ENCODE data around the gene VSIG4. TPM values are rescaled to one million over a fixed set of nuclear protein-coding genes. Genes with fewer than 3 reads are reported as not detected.

VSIG4 gene
- polyA plus RNA-seq, 1 experiment, result not detected

GRCh38 chrX:66000628-66001272 lies 39.1 kb downstream of the VSIG4 start:
- no peak for DNase-seq (ENCODE audit: low read depth)
- H3K36me3 ChIP-seq (ENCODE audit: control insufficient read depth, insufficient read depth, low read length), result no peaks in the 10 kb centered on the region
- H3K27me3 ChIP-seq (ENCODE audit: control insufficient read depth, insufficient read depth, low read length), result no peaks in the 10 kb centered on the region
- TF ChIP-seq, protein P1, sequence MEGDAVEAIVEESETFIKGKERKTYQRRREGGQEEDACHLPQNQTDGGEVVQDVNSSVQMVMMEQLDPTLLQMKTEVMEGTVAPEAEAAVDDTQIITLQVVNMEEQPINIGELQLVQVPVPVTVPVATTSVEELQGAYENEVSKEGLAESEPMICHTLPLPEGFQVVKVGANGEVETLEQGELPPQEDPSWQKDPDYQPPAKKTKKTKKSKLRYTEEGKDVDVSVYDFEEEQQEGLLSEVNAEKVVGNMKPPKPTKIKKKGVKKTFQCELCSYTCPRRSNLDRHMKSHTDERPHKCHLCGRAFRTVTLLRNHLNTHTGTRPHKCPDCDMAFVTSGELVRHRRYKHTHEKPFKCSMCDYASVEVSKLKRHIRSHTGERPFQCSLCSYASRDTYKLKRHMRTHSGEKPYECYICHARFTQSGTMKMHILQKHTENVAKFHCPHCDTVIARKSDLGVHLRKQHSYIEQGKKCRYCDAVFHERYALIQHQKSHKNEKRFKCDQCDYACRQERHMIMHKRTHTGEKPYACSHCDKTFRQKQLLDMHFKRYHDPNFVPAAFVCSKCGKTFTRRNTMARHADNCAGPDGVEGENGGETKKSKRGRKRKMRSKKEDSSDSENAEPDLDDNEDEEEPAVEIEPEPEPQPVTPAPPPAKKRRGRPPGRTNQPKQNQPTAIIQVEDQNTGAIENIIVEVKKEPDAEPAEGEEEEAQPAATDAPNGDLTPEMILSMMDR (IDR thresholded peaks at IDR 0.05; ENCODE audit: insufficient read depth, low read depth, low read length), result no peak
- ChIA-PET CTCF (no interaction called here), POLR2A (no interaction called here)
- H3K4me3 ChIP-seq (ENCODE audit: low read depth, low read length), result no peak overlapping the region

DNA sequence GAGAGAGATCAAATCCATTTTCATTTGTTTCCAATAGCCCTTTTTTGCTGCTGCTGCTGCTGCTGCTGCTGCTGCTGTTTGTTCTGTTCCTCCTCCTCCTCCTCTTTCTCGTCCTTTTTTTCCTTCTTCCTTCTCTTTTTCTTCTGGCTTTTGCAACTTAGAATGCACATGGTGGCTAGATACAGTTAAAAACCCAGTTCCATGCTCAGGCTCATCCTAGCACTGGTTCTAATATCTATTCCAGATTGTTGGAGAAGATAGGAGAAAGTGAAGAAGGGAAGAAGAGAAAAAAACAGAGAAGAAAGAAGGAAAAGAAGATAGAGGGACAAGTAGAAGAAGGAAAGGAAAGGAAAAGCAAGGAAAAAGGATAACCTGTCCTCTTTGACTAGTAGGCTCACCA lies 39.7 kb downstream of the VSIG4 start:
- Histone ChIP-seq H3K36me3 (ENCODE audit: control insufficient read depth, insufficient read depth, low read length) (no peaks in the 10 kb centered on the region), H3K27me3 (ENCODE audit: control insufficient read depth, insufficient read depth, low read length) (no peaks in the 10 kb centered on the region), H3K4me3 (ENCODE audit: low read depth, low read length) (no peak overlapping the region)
- ChIA-PET POLR2A (no interaction called here), CTCF (no interaction called here)
- no peak for DNase-seq (ENCODE audit: low read depth)
- TF ChIP-seq, protein P1 (IDR thresholded peaks at IDR 0.05; ENCODE audit: insufficient read depth, low read depth, low read length), result no peak

- POLR2A ChIA-PET, result no interaction called here
- H3K4me3 ChIP-seq (ENCODE audit: low read depth, low read length), result no peak overlapping the region
- CTCF ChIA-PET, result no interaction called here
- DNase-seq (ENCODE audit: low read depth), result no peak
- TF ChIP-seq, protein P1 (IDR thresholded peaks at IDR 0.05; ENCODE audit: insufficient read depth, low read depth, low read length), result no peak
- H3K36me3 ChIP-seq (ENCODE audit: control insufficient read depth, insufficient read depth, low read length), result no peaks in the 10 kb centered on the region
- H3K27me3 ChIP-seq (ENCODE audit: control insufficient read depth, insufficient read depth, low read length), result no peaks in the 10 kb centered on the region
Measured at GRCh38 chrX:65999563-66000148, 40.2 kb downstream of the VSIG4 start.

- ChIA-PET CTCF (no interaction called here), POLR2A (no interaction called here)
- no peak for DNase-seq (ENCODE audit: low read depth)
- H3K27me3 ChIP-seq (ENCODE audit: control insufficient read depth, insufficient read depth, low read length), result no peaks in the 10 kb centered on the region
- H3K4me3 ChIP-seq (ENCODE audit: low read depth, low read length), result no peak overlapping the region
- TF ChIP-seq, protein P1 (IDR thresholded peaks at IDR 0.05; ENCODE audit: insufficient read depth, low read depth, low read length), result no peak
- H3K36me3 ChIP-seq (ENCODE audit: control insufficient read depth, insufficient read depth, low read length), result no peaks in the 10 kb centered on the region
Measured at GRCh38 chrX:65999029-65999562, 40.8 kb downstream of the VSIG4 start.

DNA sequence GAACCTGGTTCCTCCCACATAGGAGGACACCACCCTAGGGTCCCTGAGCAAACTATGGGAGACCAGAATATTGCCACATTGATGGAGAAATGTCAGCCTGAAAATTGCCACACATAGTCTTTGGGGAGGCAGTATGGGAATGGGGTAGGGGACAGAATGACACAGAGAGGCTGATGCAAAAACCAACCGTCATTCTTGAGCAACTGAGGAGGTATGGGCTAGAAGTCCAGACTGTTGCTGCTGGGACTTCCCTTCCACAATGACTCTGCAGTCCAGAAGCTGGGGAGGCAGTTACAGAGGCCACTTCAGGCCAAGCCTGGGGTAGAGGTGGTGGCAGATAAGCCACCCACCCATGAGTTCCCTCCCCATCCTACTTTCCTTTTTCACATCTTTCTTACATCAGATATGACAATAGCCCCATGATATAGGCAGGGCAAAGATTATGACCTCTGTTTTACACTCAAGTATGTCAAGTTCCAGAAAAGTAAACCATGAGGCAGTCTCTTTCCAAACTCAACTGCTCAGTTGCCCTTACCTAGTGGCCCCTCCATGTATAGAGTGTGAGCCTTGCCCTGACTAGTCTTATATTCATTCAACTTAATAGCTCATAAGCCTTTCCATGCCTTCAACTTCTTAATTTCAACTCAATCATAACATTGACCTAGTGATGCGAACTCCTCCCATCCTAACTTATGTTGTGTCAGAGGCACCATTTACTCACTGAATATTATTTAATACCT lies 41.7 kb downstream of the VSIG4 start:
- TF ChIP-seq, protein P1 (IDR thresholded peaks at IDR 0.05; ENCODE audit: insufficient read depth, low read depth, low read length), result no peak
- CTCF ChIA-PET, result no interaction called here
- H3K4me3 ChIP-seq (ENCODE audit: low read depth, low read length), result no peak overlapping the region

More for the DNA sequence above, 41.7 kb downstream of the VSIG4 start:
- H3K36me3 ChIP-seq (ENCODE audit: control insufficient read depth, insufficient read depth, low read length), result no peaks in the 10 kb centered on the region
- DNase-seq (ENCODE audit: low read depth), result no peak
- POLR2A ChIA-PET, result no interaction called here
- H3K27me3 ChIP-seq (ENCODE audit: control insufficient read depth, insufficient read depth, low read length), result no peaks in the 10 kb centered on the region
